ENCODE results near the gene AGMO. TPM values are rescaled to one million over a fixed set of nuclear protein-coding genes. Genes with fewer than 3 reads are reported as not detected.

AGMO gene
- total RNA-seq, 2 experiments from 2014 or later, result not detected

DNA sequence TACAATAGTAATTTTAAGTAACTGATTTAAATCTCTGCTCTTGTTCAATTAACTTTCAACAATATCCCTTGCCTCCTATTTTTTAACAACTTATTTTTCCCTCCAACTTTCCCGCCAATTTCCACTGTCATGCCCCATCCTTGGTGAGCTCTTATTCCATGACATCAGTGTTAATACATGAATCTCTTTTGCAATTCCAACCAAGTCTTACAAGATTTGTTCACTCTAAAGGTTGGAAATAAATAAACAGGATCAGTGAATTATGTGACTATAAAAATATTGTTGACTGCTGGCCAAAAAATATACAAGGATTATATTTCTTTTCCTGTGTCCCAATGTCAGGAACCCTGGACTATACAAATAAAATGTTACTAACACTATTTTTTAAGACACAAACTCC, 21.0 kb upstream of the AGMO start:
- no peaks in the 10 kb centered on the region for H3K36me3 Mint-ChIP-seq
- no peak overlapping the region for H3K4me3 Mint-ChIP-seq
- H3K4me1 Mint-ChIP-seq (ENCODE audit: low read depth), result no peaks in the 10 kb centered on the region
- peaks cover 7% of the 10 kb centered on the region for H3K9me3 Mint-ChIP-seq
- CTCF ChIA-PET, result no interaction called here
- no peak overlapping the region for H3K27ac Mint-ChIP-seq
- intact Hi-C loops (cut with micrococcal nuclease), result no loop called here
- POLR2A ChIA-PET, result no interaction called here
- no peaks in the 10 kb centered on the region for H3K27me3 Mint-ChIP-seq
- DNase-seq, result no peak

GRCh38 chr7:15581352-15581951, 19.6 kb upstream of the AGMO start:
- H3K4me1 Mint-ChIP-seq (ENCODE audit: low read depth), result no peaks in the 10 kb centered on the region
- H3K27me3 Mint-ChIP-seq, result no peaks in the 10 kb centered on the region
- CTCF ChIA-PET, result no interaction called here
- no peak overlapping the region for H3K4me3 Mint-ChIP-seq
- no peak for DNase-seq
- no peaks in the 10 kb centered on the region for H3K36me3 Mint-ChIP-seq
- intact Hi-C loops (cut with micrococcal nuclease), result no loop called here
- H3K27ac Mint-ChIP-seq, result no peak overlapping the region
- POLR2A ChIA-PET, result no interaction called here
- peaks cover 7% of the 10 kb centered on the region for H3K9me3 Mint-ChIP-seq

DNA sequence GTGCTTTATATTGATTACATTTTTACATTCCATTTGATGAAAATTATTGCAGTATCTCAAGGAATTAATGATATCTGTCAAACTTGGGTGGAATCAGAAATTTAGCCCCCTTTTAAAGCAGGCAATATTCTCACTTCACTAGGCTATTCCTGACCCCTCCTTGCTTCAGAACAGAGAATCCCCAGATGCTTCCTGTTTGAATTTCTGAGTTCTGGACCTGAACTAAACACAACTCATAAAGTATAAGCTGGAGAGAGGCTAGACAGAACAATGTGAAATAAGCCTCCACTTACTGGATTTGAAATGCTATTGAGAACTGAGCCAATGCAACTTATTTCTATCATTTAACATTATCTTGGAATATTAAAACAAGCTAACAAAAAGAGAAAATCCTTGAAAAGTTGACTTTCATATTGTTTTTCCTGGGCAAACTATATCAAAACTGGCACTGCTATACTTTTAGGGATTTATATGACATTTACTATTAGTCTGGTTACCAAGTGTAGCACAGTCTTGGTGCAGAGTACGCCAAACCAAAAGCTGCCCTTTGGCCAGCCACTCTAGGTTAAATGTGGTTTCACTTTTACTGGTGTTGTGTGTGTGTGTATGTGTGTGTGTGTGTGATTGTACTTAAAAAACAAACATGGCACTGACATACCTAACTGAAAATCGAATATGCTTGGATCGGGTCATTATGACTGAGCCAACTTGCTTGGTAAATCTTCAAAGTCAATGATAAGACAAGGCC, 19.0 kb upstream of the AGMO start:
- Mint-ChIP-seq H3K27me3 (no peaks in the 10 kb centered on the region), H3K27ac (no peak overlapping the region), H3K36me3 (no peaks in the 10 kb centered on the region), H3K9me3 (peaks cover 7% of the 10 kb centered on the region), H3K4me1 (ENCODE audit: low read depth) (no peaks in the 10 kb centered on the region), H3K4me3 (no peak overlapping the region)
- no peak for DNase-seq
- intact Hi-C loops (cut with micrococcal nuclease), result no loop called here
- ChIA-PET CTCF (no interaction called here), POLR2A (no interaction called here)

DNA sequence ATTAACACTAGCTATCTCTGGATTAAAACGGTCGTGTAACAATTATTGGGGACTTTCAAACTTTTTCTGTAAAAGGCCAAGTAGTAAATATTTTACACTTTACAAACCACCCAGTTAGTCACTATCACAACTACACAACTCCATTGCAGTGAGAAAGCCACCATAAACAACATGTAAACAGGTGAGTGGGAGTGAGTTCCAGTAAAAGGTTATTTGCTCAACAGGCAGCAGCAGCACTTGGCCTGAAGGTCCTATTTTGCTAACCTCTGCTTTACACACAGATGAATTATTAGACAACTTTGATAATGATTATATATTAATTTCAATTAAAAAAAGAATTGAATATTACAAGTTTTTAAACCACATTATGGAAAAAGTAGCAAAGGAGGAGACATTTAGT, 15.8 kb upstream of the AGMO start:
- CTCF ChIA-PET, result interaction anchor here (0.6 kb wide), 1 partner anchor 9 kb away, joined by 3 read pairs; no protein-coding TSS in a partner anchor
- no peak for DNase-seq
- no peak overlapping the region for H3K27ac Mint-ChIP-seq

GRCh38 chr7:15571301-15571878, 9.6 kb upstream of the AGMO start:
- no peaks in the 10 kb centered on the region for H3K27me3 Mint-ChIP-seq
- H3K4me1 Mint-ChIP-seq (ENCODE audit: low read depth), result no peaks in the 10 kb centered on the region
- no peak overlapping the region for H3K27ac Mint-ChIP-seq
- ChIA-PET CTCF (no interaction called here), POLR2A (no interaction called here)
- H3K4me3 Mint-ChIP-seq, result no peak overlapping the region
- DNase-seq, result no peak
- intact Hi-C loops (cut with micrococcal nuclease), result no loop called here
- no peaks in the 10 kb centered on the region for H3K36me3 Mint-ChIP-seq
- peaks cover 13% of the 10 kb centered on the region for H3K9me3 Mint-ChIP-seq

More for the DNA sequence above, 15.8 kb upstream of the AGMO start:
- Mint-ChIP-seq H3K27me3 (no peaks in the 10 kb centered on the region), H3K4me3 (no peak overlapping the region), H3K4me1 (ENCODE audit: low read depth) (no peaks in the 10 kb centered on the region), H3K9me3 (no peaks in the 10 kb centered on the region), H3K36me3 (no peaks in the 10 kb centered on the region)
- intact Hi-C loops (cut with micrococcal nuclease), result no loop called here
- POLR2A ChIA-PET, result no interaction called here

DNA sequence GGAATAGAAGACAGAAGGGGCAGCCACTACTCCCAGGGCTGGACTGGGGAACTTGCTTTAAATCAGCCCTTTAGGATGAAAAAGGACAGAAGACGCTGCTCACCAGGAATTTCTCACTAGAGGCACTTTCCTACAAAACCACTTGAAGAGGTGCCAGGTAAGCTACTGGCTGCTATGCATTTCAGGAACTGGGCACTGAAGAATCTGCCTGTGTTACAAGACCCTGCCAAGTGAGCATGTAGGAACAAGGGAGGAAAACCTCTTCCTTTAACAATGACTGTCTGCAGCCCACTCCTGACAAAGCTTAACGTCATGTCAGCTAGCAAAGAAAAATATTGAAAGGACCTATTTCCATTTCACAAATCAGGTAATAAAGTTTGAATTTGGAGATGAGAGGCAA, 5.8 kb upstream of the AGMO start:
- no peak overlapping the region for H3K4me3 Mint-ChIP-seq
- intact Hi-C loops (cut with micrococcal nuclease), result no loop called here
- H3K27me3 Mint-ChIP-seq, result no peaks in the 10 kb centered on the region
- H3K36me3 Mint-ChIP-seq, result no peaks in the 10 kb centered on the region
- H3K27ac Mint-ChIP-seq, result no peak overlapping the region
- H3K9me3 Mint-ChIP-seq, result peaks cover 13% of the 10 kb centered on the region
- no peak for DNase-seq
- H3K4me1 Mint-ChIP-seq (ENCODE audit: low read depth), result no peaks in the 10 kb centered on the region
- POLR2A ChIA-PET, result no interaction called here
- CTCF ChIA-PET, result no interaction called here

GRCh38 chr7:15567036-15567435, 5.2 kb upstream of the AGMO start:
- ChIA-PET POLR2A (no interaction called here), CTCF (no interaction called here)
- intact Hi-C loops (cut with micrococcal nuclease), result no loop called here
- no peaks in the 10 kb centered on the region for H3K27me3 Mint-ChIP-seq
- no peaks in the 10 kb centered on the region for H3K36me3 Mint-ChIP-seq
- no peak overlapping the region for H3K4me3 Mint-ChIP-seq
- DNase-seq, result no peak
- no peak overlapping the region for H3K27ac Mint-ChIP-seq
- H3K9me3 Mint-ChIP-seq, result peaks cover 10% of the 10 kb centered on the region
- no peaks in the 10 kb centered on the region for H3K4me1 Mint-ChIP-seq (ENCODE audit: low read depth)

DNA sequence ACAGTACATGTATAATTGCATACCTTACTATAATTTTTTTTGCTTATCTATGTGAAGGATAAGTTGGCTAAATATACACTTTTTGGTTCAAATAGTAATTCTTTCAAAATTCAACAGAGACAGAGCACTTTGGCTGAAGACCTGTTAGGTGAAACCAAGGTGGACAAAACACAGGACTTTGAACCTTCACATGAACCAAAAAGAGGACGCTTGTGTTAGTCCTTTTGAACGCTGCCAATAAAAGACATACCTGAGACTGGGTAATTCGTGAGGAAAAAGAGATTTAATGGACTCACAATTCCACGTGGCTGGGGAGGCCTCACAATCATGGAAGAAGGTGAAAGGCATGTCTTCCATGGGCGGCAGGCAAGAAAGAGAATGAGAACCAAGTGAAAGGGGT, 4.7 kb upstream of the AGMO start:
- Mint-ChIP-seq H3K36me3 (no peaks in the 10 kb centered on the region), H3K4me1 (ENCODE audit: low read depth) (no peaks in the 10 kb centered on the region), H3K9me3 (peaks cover 9% of the 10 kb centered on the region), H3K27me3 (no peaks in the 10 kb centered on the region), H3K27ac (no peak overlapping the region), H3K4me3 (no peak overlapping the region)
- intact Hi-C loops (cut with micrococcal nuclease), result no loop called here
- CTCF ChIA-PET, result no interaction called here
- POLR2A ChIA-PET, result no interaction called here
- DNase-seq, result no peak

- H3K36me3 Mint-ChIP-seq, result no peaks in the 10 kb centered on the region
- DNase-seq, result no peak
- ChIA-PET POLR2A (no interaction called here), CTCF (no interaction called here)
- H3K4me1 Mint-ChIP-seq (ENCODE audit: low read depth), result no peaks in the 10 kb centered on the region
- no peaks in the 10 kb centered on the region for H3K27me3 Mint-ChIP-seq
- intact Hi-C loops (cut with micrococcal nuclease), result no loop called here
- no peaks in the 10 kb centered on the region for H3K9me3 Mint-ChIP-seq
- H3K4me3 Mint-ChIP-seq, result no peak overlapping the region
- H3K27ac Mint-ChIP-seq, result no peak overlapping the region
These were observed 847 bp downstream of the AGMO start for GRCh38 chr7:15560968-15561367.

GRCh38 chr7:15559416-15559928, 2.3 kb downstream of the AGMO start:
- no peak for DNase-seq
- Mint-ChIP-seq H3K27ac (no peak overlapping the region), H3K9me3 (no peaks in the 10 kb centered on the region), H3K27me3 (no peaks in the 10 kb centered on the region), H3K4me3 (no peak overlapping the region), H3K4me1 (ENCODE audit: low read depth) (no peaks in the 10 kb centered on the region), H3K36me3 (no peaks in the 10 kb centered on the region)
- ChIA-PET CTCF (no interaction called here), POLR2A (no interaction called here)
- intact Hi-C loops (cut with micrococcal nuclease), result no loop called here

GRCh38 chr7:15558756-15559155, 3.1 kb downstream of the AGMO start:
- CTCF ChIA-PET, result no interaction called here
- Mint-ChIP-seq H3K4me1 (ENCODE audit: low read depth) (no peaks in the 10 kb centered on the region), H3K27me3 (no peaks in the 10 kb centered on the region), H3K4me3 (no peak overlapping the region), H3K9me3 (no peaks in the 10 kb centered on the region), H3K27ac (no peak overlapping the region), H3K36me3 (no peaks in the 10 kb centered on the region)
- DNase-seq, result no peak
- intact Hi-C loops (cut with micrococcal nuclease), result no loop called here
- POLR2A ChIA-PET, result no interaction called here

- Mint-ChIP-seq H3K4me3 (no peak overlapping the region), H3K36me3 (no peaks in the 10 kb centered on the region), H3K9me3 (no peaks in the 10 kb centered on the region), H3K27ac (no peak overlapping the region), H3K27me3 (no peaks in the 10 kb centered on the region), H3K4me1 (ENCODE audit: low read depth) (no peaks in the 10 kb centered on the region)
- CTCF ChIA-PET, result no interaction called here
- DNase-seq, result no peak
- POLR2A ChIA-PET, result no interaction called here
- intact Hi-C loops (cut with micrococcal nuclease), result no loop called here
These were observed 4.1 kb downstream of the AGMO start for GRCh38 chr7:15557686-15558085.

GRCh38 chr7:15557186-15557585, 4.6 kb downstream of the AGMO start:
- Mint-ChIP-seq H3K36me3 (no peaks in the 10 kb centered on the region), H3K27me3 (no peaks in the 10 kb centered on the region), H3K27ac (no peak overlapping the region), H3K4me3 (no peak overlapping the region), H3K9me3 (no peaks in the 10 kb centered on the region), H3K4me1 (ENCODE audit: low read depth) (no peaks in the 10 kb centered on the region)
- CTCF ChIA-PET, result no interaction called here
- POLR2A ChIA-PET, result no interaction called here
- intact Hi-C loops (cut with micrococcal nuclease), result no loop called here
- DNase-seq, result no peak

Measured in activated CD4-positive, alpha-beta memory T cell treated with anti-CD3 and anti-CD28 coated beads for 36 hours (primary cell).